H9 (cell line): ENCODE measurements around the gene UNC50. TPM values are rescaled to one million over a fixed set of nuclear protein-coding genes. Genes with fewer than 3 reads are reported as not detected.

Experiments used
- DNase-seq: peaks from one replicate; pipeline ENCODE4 v3.0.0-alpha.2; 2017
- H2AFZ ChIP-seq: one replicate; pipeline ENCODE4 v1.6.1; 2013; ENCODE audit warnings: mild to moderate bottlenecking, low read length, control low read depth, moderate library complexity
- H2AK5ac ChIP-seq: 2 replicates; pipeline ENCODE4 v1.6.1; 2013; ENCODE audit warnings: low read length, control low read depth, mixed read lengths; ENCODE audit not compliant: insufficient read length
- H2BK120ac ChIP-seq: one replicate; pipeline ENCODE4 v1.6.1; 2013; ENCODE audit warnings: low read depth, mild to moderate bottlenecking, low read length, control low read depth, inconsistent platforms; ENCODE audit not compliant: poor library complexity, severe bottlenecking
- H2BK12ac ChIP-seq: 2 replicates; pipeline ENCODE4 v1.6.1; 2013; ENCODE audit warnings: low read length, control low read depth, mixed read lengths, low read depth; ENCODE audit not compliant: insufficient read length
- H2BK15ac ChIP-seq: 2 replicates; pipeline ENCODE4 v1.6.1; 2013; ENCODE audit warnings: low read depth, low read length, control low read depth
- H2BK20ac ChIP-seq: one replicate; pipeline ENCODE4 v1.6.1; 2013; ENCODE audit warnings: low read depth, mild to moderate bottlenecking, low read length, control low read depth, inconsistent platforms; ENCODE audit not compliant: poor library complexity, severe bottlenecking
- H2BK5ac ChIP-seq: 2 replicates; pipeline ENCODE4 v1.6.1; 2013; ENCODE audit warnings: low read length, control low read depth, mixed read lengths; ENCODE audit not compliant: insufficient read length
- H3K14ac ChIP-seq: 2 replicates; pipeline ENCODE4 v1.6.1; 2013; ENCODE audit warnings: low read length, control low read depth; ENCODE audit not compliant: insufficient read depth
- H3K18ac ChIP-seq: 2 replicates; pipeline ENCODE4 v1.6.1; 2013; ENCODE audit warnings: low read depth, mild to moderate bottlenecking, mixed read lengths, low read length, control low read depth; ENCODE audit not compliant: insufficient read length
- H3K23ac ChIP-seq: 2 replicates; pipeline ENCODE4 v1.6.1; 2013; ENCODE audit warnings: low read length, control low read depth, mixed read lengths, low read depth; ENCODE audit not compliant: insufficient read length
- H3K23me2 ChIP-seq: 2 replicates; pipeline ENCODE4 v1.6.1; 2013; ENCODE audit warnings: low read depth, mild to moderate bottlenecking, mixed read lengths, low read length, control low read depth; ENCODE audit not compliant: insufficient read length, poor library complexity, severe bottlenecking
- H3K27ac ChIP-seq: 2 replicates; pipeline ENCODE4 v1.5.1; 2013; ENCODE audit warnings: low read length, control low read depth, mixed read lengths, low read depth; ENCODE audit not compliant: insufficient read length
- H3K27me3 ChIP-seq: 2 replicates; pipeline ENCODE4 v1.6.1; 2013; ENCODE audit warnings: low read length, control low read depth, inconsistent platforms; ENCODE audit not compliant: insufficient read depth
- H3K4ac ChIP-seq: 2 replicates; pipeline ENCODE4 v1.6.1; 2013; ENCODE audit warnings: low read depth, mild to moderate bottlenecking, control low read depth, inconsistent platforms, low read length, moderate library complexity
- H3K4me1 ChIP-seq: 2 replicates; pipeline ENCODE4 v1.6.1; 2013; ENCODE audit warnings: low read length, control low read depth, inconsistent platforms; ENCODE audit not compliant: insufficient read depth
- H3K4me2 ChIP-seq: 2 replicates; pipeline ENCODE4 v1.6.1; 2013; ENCODE audit warnings: low read length, control low read depth, mixed read lengths; ENCODE audit not compliant: insufficient read length, insufficient read depth
- H3K56ac ChIP-seq: 2 replicates; pipeline ENCODE4 v1.6.1; 2013; ENCODE audit warnings: low read depth, mild to moderate bottlenecking, mixed read lengths, low read length, control low read depth; ENCODE audit not compliant: insufficient read length
- H3K79me1 ChIP-seq: 2 replicates; pipeline ENCODE4 v1.6.1; 2013; ENCODE audit warnings: low read depth, mild to moderate bottlenecking, moderate library complexity, low read length, control low read depth, inconsistent platforms; ENCODE audit not compliant: insufficient read depth, poor library complexity, severe bottlenecking
- H3K79me2 ChIP-seq: 2 replicates; pipeline ENCODE4 v1.6.1; 2013; ENCODE audit warnings: low read length, control low read depth, inconsistent platforms; ENCODE audit not compliant: insufficient read depth
- H3K9ac ChIP-seq: 2 replicates; pipeline ENCODE4 v1.6.1; 2013; ENCODE audit warnings: low read length, control low read depth, mixed read lengths; ENCODE audit not compliant: insufficient read length; ENCODE audit errors: extremely low read depth
- H3K9me3 ChIP-seq: one replicate; pipeline ENCODE4 v1.6.1; 2013; ENCODE audit warnings: low read depth, low read length, inconsistent platforms; ENCODE audit not compliant: control insufficient read depth
- H3T11ph ChIP-seq: one replicate; pipeline ENCODE4 v1.6.1; 2013; ENCODE audit warnings: mild to moderate bottlenecking, low read length, control low read depth, inconsistent platforms
- H4K20me1 ChIP-seq: one replicate; pipeline ENCODE4 v1.6.1; 2013; ENCODE audit not compliant: control insufficient read depth, insufficient read length, insufficient read depth
- H4K5ac ChIP-seq: 2 replicates; pipeline ENCODE4 v1.6.1; 2013; ENCODE audit warnings: low read depth, mild to moderate bottlenecking, mixed read lengths, low read length, control low read depth; ENCODE audit not compliant: insufficient read length
- H4K8ac ChIP-seq: replicated peaks from 2 replicates; pipeline ENCODE4 v1.6.1; 2013; ENCODE audit warnings: low read length, control low read depth, mixed read lengths, low read depth; ENCODE audit not compliant: insufficient read length
- H4K91ac ChIP-seq: 2 replicates; pipeline ENCODE4 v1.6.1; 2013; ENCODE audit warnings: low read depth, mild to moderate bottlenecking, moderate library complexity, mixed read lengths, low read length, control low read depth; ENCODE audit not compliant: insufficient read length
- H3K27ac Mint-ChIP-seq, 3 experiments: 2 replicates in 2 of 3; 3 replicates in 1 of 3; pipeline ENCODE4 v1.8.0; 2020 to 2021; ENCODE audit warnings: mixed read lengths in 3 of 3, mild to moderate bottlenecking in 1 of 3, moderate library complexity in 1 of 3
- H3K27me3 Mint-ChIP-seq: 2 replicates; pipeline ENCODE4 v1.8.0; 2021; ENCODE audit warnings: low read depth, mild to moderate bottlenecking, moderate library complexity, mixed read lengths
- H3K36me3 Mint-ChIP-seq, 3 experiments: 2 replicates in 2 of 3; 3 replicates in 1 of 3; pipeline ENCODE4 v1.8.0; 2020 to 2021; ENCODE audit warnings: low read depth in 3 of 3, mixed read lengths in 3 of 3; ENCODE audit not compliant: insufficient read depth in 1 of 3
- H3K4me1 Mint-ChIP-seq, 2 experiments: 2 replicates each; pipeline ENCODE4 v1.8.0; 2020; ENCODE audit warnings: mixed read lengths in 2 of 2
- H3K4me3 Mint-ChIP-seq, 2 experiments: 2 replicates in 1 of 2; 3 replicates in 1 of 2; pipeline ENCODE4 v1.8.0; 2020 to 2021; ENCODE audit warnings: mild to moderate bottlenecking in 2 of 2, mixed read lengths in 2 of 2, moderate library complexity in 1 of 2
- H3K9me3 Mint-ChIP-seq, 2 experiments: 2 replicates in 1 of 2; 3 replicates in 1 of 2; pipeline ENCODE4 v1.8.0; 2020; ENCODE audit warnings: mild to moderate bottlenecking in 2 of 2, mixed read lengths in 2 of 2, moderate library complexity in 1 of 2
- CTCF ChIP-seq: fragments of 200-600 bp; sonication (generic); conservative IDR thresholded peaks from 3 replicates; pipeline ENCODE4 v1.8.0; 2021; ENCODE audit warnings: antibody characterized with exemption, mild to moderate bottlenecking
- WGBS: extraction: QIAGEN DNeasy Blood & Tissue Kit; methylation state at CpG from one replicate; pipeline ENCODE4 v1.1.7; 2013; ENCODE audit warnings: missing lambda C conversion rate, low lambda C conversion rate, mixed read lengths; ENCODE audit not compliant: insufficient read length; ENCODE audit errors: extremely low coverage; 5-methylcytosine and 5-hydroxymethylcytosine counted together
- total RNA-seq: library from RNA; stranded (reverse); gene quantifications from 2 replicates; pipeline ENCODE4 v1.2.1, GENCODE V29; 2021

Gene UNC50
- total RNA-seq, 1 experiment from 2014 or later, result 35.4 TPM

DNA sequence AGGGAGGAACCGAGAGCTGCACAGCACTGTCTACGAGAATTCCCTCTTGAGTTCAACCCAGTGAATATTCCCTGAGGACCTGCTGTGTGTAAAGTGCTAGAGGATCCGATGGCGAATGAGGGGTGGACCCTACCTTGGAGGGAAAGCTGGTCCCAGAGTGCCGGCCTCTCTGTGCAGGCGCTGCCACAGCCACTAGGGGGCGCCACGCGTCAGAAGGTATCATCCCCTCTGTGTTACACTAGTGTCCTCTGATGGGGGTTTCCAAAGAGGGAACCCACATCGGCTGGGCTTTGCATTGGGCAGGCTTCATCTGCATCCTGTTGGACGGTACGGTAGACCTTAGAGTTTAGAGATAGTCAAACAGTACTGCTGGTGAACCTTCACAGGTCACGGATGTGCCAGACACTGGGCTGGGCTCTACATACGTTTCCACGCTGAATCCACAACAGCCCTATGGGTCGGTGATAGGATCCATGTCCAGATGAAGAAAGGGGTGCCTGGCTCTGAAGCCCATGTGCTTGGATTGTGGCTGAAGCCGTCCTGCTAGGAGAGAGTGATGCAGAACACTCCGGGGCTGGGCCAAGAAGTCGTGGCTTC, 39.1 kb upstream of the UNC50 start:
- no peak overlapping the region for H2BK20ac ChIP-seq
- H4K5ac ChIP-seq, result no peak overlapping the region
- H3K4ac ChIP-seq, result no peak overlapping the region
- no peak overlapping the region for H2BK15ac ChIP-seq
- H3T11ph ChIP-seq, result no peak overlapping the region
- no peak overlapping the region for H3K23ac ChIP-seq
- H3K9me3 Mint-ChIP-seq, result no peaks in the 10 kb centered on the region; a peak in 1 of 5 replicates
- H3K27me3 Mint-ChIP-seq, result peaks cover 2% of the 10 kb centered on the region
- no peak overlapping the region for H3K18ac ChIP-seq
- H3K23me2 ChIP-seq, result no peaks in the 10 kb centered on the region
- H3K14ac ChIP-seq, result no peak overlapping the region
- H4K91ac ChIP-seq, result no peak overlapping the region
- no peak overlapping the region for H3K27ac ChIP-seq
- no peak overlapping the region for H2AK5ac ChIP-seq
- H2BK120ac ChIP-seq, result no peak overlapping the region
- H2BK5ac ChIP-seq, result no peak overlapping the region
- peak; percentile 70 for DNase-seq
- H3K9ac ChIP-seq, result no peak overlapping the region
- H2AFZ ChIP-seq, result no peak overlapping the region
- no peaks in the 10 kb centered on the region for H3K79me1 ChIP-seq
- no peaks in the 10 kb centered on the region for H3K9me3 ChIP-seq
- TF ChIP-seq CTCF, result peak; percentile 98
- no peaks in the 10 kb centered on the region for H3K27me3 ChIP-seq
- H3K27ac Mint-ChIP-seq, result peak overlapping the region in 1 of 3 experiments; percentile 92; a peak in 2 of 7 replicates
- H4K8ac ChIP-seq, result no peak overlapping the region
- H3K4me1 ChIP-seq, result no peaks in the 10 kb centered on the region
- no CpG with 5 or more reads among the region's 19 CpGs for WGBS
- no peak overlapping the region for H3K56ac ChIP-seq
- no peaks in the 10 kb centered on the region for H3K79me2 ChIP-seq
- H4K20me1 ChIP-seq, result no peaks in the 10 kb centered on the region
- H3K36me3 Mint-ChIP-seq, result peaks cover 22 to 78% (median 58%) of the 10 kb centered on the region in 3 experiments; a peak in 6 of 7 replicates
- H3K4me3 Mint-ChIP-seq, result no peak overlapping the region; a peak in 1 of 5 replicates
- no peaks in the 10 kb centered on the region for H3K4me1 Mint-ChIP-seq
- H3K4me2 ChIP-seq, result no peak overlapping the region
- H2BK12ac ChIP-seq, result no peak overlapping the region
